Measurements from ENCODE around the gene LIPT1.

Gene LIPT1

DNA sequence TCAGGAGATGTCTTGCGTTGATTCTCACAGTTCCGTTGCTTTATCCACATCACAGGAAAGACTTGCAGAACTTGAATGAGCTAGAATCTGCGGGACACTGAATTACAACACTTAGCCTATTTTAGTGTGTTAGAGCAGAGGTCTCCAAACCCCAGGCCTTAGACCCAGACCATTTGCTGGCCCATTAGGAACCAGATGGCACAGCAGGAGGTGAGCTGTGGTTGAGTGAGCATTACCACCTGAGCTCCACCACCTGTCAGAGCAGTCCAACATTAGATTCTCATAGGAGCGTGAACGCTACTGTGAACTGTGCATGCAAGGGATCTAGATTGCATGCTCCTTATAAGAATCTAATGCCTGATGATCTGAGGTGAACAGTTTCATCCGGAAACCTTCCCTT lies 30.0 kb downstream of the LIPT1 start:
- H3K9ac ChIP-seq (ENCODE audit: low read length), result no peak overlapping the region
- H3K9me3 ChIP-seq (ENCODE audit: insufficient read depth, low read length), result no peaks in the 10 kb centered on the region
- no peaks in the 10 kb centered on the region for H3F3A ChIP-seq (ENCODE audit: insufficient read depth)
- peaks cover 9% of the 10 kb centered on the region; the same call in 1 of the 2 replicates for H3K36me3 ChIP-seq (ENCODE audit: low read length)
- no peak for TF ChIP-seq EZH2phosphoT487 (conservative IDR thresholded peaks at IDR 0.05; ENCODE audit: low read length)
- TF ChIP-seq CTCF (IDR thresholded peaks at IDR 0.05; ENCODE audit: insufficient read depth, low read length, poor library complexity, severe bottlenecking), result no peak
- H2AFZ ChIP-seq (ENCODE audit: low read depth, low read length, severe bottlenecking), result no peak overlapping the region
- no peak overlapping the region for H3K4me2 ChIP-seq (ENCODE audit: low read depth, low read length, poor library complexity, severe bottlenecking)
- H3K27me3 ChIP-seq (ENCODE audit: low read length), result no peaks in the 10 kb centered on the region
- H3K4me3 ChIP-seq (ENCODE audit: insufficient read depth, low read length, poor library complexity, severe bottlenecking), result no peak overlapping the region
- no peaks in the 10 kb centered on the region for H3K9me2 ChIP-seq (replicated peaks; ENCODE audit: insufficient read depth, low read length)
- peaks cover 82% of the 10 kb centered on the region for H3K79me2 ChIP-seq (ENCODE audit: insufficient read depth, low read length)
- H4K20me1 ChIP-seq (ENCODE audit: low read depth, low read length), result no peaks in the 10 kb centered on the region
- H3K27ac ChIP-seq (ENCODE audit: low read depth, low read length), result no peak overlapping the region

DNA sequence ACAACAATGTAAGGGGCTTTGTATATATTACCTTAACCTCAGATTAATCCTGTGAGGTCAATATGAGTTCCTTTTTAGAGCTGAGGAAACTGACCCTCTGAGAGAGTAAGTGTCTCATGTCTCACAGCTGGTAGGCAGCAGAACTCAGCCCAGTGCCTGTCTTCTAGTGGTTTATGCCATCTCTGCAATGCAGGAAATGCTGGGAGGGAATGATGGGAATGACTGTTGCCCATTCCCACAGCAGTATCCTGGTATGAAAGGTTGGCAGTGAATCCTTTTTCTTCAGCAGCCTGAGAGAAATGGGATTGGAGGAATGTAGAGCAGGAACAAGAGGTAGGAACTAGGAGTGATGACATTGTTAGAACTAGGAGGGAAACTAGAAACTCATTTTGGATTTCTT lies 32.2 kb downstream of the LIPT1 start:
- H3K27me3 ChIP-seq (ENCODE audit: low read length), result no peaks in the 10 kb centered on the region
- peaks cover 21% of the 10 kb centered on the region; the same call in 1 of the 2 replicates for H3K36me3 ChIP-seq (ENCODE audit: low read length)
- H3K9ac ChIP-seq (ENCODE audit: low read length), result no peak overlapping the region
- H3K27ac ChIP-seq (ENCODE audit: low read depth, low read length), result no peak overlapping the region
- no peak overlapping the region for H3K4me3 ChIP-seq (ENCODE audit: insufficient read depth, low read length, poor library complexity, severe bottlenecking)
- no peaks in the 10 kb centered on the region for H3K9me2 ChIP-seq (replicated peaks; ENCODE audit: insufficient read depth, low read length)
- no peaks in the 10 kb centered on the region for H3F3A ChIP-seq (ENCODE audit: insufficient read depth)
- H3K4me2 ChIP-seq (ENCODE audit: low read depth, low read length, poor library complexity, severe bottlenecking), result no peak overlapping the region
- no peaks in the 10 kb centered on the region for H4K20me1 ChIP-seq (ENCODE audit: low read depth, low read length)
- H3K9me3 ChIP-seq (ENCODE audit: insufficient read depth, low read length), result no peaks in the 10 kb centered on the region
- H2AFZ ChIP-seq (ENCODE audit: low read depth, low read length, severe bottlenecking), result no peak overlapping the region
- H3K79me2 ChIP-seq (ENCODE audit: insufficient read depth, low read length), result peaks cover 68% of the 10 kb centered on the region
- TF ChIP-seq EZH2phosphoT487 (conservative IDR thresholded peaks at IDR 0.05; ENCODE audit: low read length) (no peak), CTCF (IDR thresholded peaks at IDR 0.05; ENCODE audit: insufficient read depth, low read length, poor library complexity, severe bottlenecking) (no peak)

- no peak overlapping the region for H2AFZ ChIP-seq (ENCODE audit: low read depth, low read length, severe bottlenecking)
Observed at GRCh38 chr2:99188357-99188756, 33.6 kb downstream of the LIPT1 start.

More at GRCh38 chr2:99188357-99188756, 33.6 kb downstream of the LIPT1 start:
- Histone ChIP-seq H3K27ac (ENCODE audit: low read depth, low read length) (no peak overlapping the region), H3K9me2 (replicated peaks; ENCODE audit: insufficient read depth, low read length) (no peaks in the 10 kb centered on the region), H3K79me2 (ENCODE audit: insufficient read depth, low read length) (peaks cover 56% of the 10 kb centered on the region), H3K9ac (ENCODE audit: low read length) (no peak overlapping the region), H3K4me3 (ENCODE audit: insufficient read depth, low read length, poor library complexity, severe bottlenecking) (no peak overlapping the region), H3K27me3 (ENCODE audit: low read length) (no peaks in the 10 kb centered on the region), H3F3A (ENCODE audit: insufficient read depth) (no peaks in the 10 kb centered on the region), H4K20me1 (ENCODE audit: low read depth, low read length) (no peaks in the 10 kb centered on the region), H3K36me3 (ENCODE audit: low read length) (peaks cover 21% of the 10 kb centered on the region; the same call in 1 of the 2 replicates), H3K9me3 (ENCODE audit: insufficient read depth, low read length) (no peaks in the 10 kb centered on the region), H3K4me2 (ENCODE audit: low read depth, low read length, poor library complexity, severe bottlenecking) (no peak overlapping the region)
- TF ChIP-seq EZH2phosphoT487 (conservative IDR thresholded peaks at IDR 0.05; ENCODE audit: low read length), result no peak
- no peak for TF ChIP-seq CTCF (IDR thresholded peaks at IDR 0.05; ENCODE audit: insufficient read depth, low read length, poor library complexity, severe bottlenecking)
